Measurements from ENCODE around the gene KRTAP5-10.
"Not testable (repeated sequence)": the region's sequence is repeated elsewhere in the genome, so short reads cannot be mapped to it uniquely, and the experiment has no call there.

KRTAP5-10 gene, protein sequence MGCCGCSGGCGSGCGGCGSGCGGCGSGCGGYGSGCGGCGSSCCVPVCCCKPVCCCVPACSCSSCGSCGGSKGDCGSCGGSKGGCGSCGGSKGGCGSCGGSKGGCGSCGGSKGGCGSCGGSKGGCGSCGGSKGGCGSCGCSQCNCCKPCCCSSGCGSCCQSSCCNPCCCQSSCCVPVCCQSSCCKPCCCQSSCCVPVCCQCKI

DNA sequence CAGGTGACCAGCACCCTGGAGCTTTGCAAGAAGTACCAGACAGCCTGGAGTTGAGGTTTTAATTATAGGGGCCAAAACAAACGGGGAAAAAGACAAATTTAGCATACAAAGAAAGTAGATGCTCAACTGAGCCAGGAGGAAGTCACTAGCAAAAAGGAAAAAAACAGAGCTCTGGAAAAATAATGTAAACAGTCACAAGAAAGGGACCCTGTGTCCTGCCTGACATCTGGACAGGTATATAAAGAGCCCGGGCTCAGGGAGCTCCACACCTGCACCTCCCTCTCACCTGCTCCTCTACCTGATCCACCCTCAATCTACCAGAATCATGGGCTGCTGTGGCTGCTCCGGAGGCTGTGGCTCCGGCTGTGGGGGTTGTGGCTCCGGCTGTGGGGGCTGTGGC, at the start of gene KRTAP5-10:
KRTAP5-10 (plus strand) TSS at position 301 of the 400 bp plus-strand sequence; CDS start at position 326, 25 bp downstream.
- DNase-seq: no peak

DNA sequence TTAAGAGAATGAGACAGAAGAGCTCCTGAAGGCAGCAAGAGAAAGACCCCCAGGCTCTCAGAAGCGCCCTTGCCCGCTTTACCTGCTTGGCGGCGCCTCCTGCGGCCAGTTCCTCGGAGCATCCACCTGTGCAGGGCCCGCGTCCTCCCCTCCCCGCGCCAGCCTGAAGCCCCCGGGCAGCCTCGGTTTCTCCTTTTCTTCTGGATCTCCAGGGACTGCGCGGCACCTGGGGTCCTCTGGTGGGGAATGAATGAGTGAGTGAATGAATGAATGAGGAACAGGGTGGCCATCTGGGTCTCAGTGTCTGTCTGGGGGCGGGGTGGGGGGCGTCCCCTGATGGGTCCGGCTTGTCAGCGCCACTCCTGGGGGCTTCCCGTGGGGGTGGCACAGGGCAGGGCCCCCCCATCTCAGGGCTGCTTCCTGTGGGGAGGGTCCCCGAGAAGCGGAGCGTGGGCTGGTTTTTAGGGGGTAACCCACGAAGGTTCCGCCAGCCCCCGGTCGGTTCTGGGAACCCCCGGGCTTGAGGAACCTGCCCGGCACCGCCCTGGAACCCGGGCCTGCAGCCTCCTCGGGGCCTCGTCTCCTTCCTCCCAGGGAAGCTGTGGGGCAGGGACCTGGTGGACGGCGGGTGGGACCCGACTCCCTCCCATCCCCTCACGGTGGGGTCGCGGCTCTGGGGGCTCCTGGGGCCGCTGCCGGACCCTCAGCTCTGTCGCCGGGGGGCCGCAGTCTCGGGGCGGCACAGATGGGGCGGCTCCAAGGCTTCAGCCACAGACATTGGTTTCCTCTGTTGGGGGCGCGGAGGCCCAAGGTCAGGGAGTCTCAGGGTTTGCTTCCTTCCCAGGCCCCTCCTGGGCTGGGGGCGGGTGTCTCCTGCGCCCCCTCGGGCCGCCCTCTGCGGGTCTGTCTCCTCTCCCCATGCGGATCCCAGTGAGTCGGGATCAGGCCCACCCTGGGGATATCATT, 46.6 kb upstream of the KRTAP5-10 start:
- no peak for DNase-seq

DNA sequence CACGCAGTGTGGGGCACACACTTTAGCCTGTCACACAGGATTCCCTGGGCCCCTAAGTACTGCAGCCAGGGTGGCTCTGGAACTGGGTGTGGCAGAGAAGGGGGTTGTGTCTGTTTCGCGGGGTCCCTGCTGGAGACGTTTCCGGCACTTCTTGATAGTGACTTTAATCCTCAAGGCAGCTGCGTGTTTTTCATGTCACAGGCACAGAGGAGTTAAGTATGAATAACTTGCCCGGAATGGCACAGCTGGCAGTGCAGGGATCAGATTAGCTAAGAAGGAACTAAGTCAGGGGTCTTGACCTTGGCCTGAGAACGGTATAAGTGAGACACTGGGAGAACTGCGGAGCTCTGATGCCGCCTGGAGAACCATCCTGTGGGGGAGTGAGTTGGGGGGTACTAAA, 45.8 kb upstream of the KRTAP5-10 start:
- no peak for DNase-seq

DNA sequence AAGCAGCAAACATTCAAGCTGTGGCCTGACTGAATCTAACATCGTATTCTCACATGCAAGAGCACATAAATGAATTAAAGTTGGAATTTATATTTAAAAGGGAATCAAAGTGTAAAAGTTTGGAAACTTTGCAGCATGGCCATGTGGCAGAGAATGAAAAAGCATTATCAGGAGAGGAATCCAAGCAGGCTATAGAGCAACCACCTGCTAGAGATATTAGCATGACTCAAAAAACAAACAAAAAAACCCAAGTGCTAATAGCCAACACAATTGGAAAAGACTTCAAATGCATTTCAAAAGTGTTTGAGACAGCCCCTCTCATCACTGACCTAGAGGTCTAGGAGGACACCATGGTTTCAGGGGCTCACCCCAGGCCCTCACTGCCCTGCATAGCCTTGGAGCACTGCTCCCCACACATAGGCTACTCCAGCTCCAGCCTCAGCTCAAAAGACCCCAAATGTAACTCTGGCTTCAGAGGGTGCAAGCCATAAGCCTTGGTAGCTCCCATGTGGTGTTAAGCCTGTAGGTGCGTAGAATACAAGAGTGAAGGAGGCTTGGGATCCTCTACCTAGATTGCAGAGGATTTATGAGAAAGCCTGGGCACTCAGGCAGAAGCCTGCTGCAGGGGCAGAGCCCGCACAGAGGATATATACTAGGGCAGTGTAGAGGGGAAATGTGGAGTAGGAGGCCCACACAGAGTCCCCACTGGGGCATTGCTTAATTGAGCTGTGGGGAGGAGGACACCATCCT, 40.0 kb upstream of the KRTAP5-10 start:
- no peak for DNase-seq

DNA sequence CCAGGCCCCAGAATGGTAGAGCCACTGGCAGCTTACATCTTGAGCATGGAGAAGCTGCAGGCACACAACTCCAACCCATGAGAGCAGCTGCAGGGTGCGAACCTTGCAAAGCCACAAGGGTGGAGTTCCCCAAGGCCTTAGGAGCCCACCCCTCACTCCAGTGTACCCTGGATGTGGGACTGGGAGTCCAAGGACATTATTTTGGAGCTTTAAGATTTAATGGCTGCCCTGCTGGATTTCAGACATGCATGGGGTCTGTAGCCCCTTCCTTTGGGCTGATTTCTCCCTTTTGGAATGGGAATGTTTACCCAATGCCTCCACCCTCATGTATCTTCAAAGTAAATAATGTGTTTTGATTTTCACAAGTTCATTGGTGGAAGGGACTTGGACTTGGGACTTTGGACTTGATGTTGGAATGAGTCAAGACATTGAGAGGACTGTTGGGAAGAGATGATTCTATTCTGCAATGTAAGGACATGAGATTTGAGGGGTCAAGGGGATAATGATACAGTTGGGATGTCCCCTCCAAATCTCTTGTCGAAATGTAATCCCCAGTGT, 39.3 kb upstream of the KRTAP5-10 start:
- DNase-seq: no peak

DNA sequence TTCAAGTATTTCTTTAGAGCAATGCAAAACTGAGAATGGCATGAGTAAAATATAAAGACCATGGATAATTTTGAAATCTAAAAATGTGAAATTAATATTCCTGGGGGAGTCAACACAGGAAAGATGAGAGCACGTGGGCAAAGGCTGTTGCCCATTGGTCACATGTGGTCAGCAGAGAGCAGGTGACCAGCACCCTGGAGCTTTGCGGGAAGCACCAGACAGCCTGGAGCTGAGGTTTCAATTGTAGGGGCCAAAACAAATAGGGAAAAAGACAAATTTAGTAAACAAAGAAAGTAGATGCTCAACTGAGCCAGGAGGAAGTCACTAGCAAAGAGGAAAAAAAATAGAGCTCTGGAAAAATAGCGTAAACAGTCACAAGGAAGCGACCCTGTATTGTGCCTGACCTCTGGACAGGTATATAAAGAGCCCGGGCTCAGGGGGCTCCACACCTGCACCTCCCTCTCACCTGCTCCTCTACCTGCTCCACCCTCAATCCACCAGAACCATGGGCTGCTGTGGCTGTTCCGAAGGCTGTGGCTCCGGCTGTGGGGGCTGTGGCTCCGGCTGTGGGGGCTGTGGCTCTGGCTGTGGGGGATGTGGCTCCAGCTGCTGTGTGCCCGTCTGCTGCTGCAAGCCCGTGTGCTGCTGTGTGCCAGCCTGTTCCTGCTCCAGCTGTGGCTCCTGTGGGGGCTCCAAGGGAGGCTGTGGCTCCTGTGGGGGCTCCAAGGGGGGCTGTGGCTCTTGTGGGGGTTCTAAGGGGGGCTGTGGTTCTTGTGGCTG, 38.4 kb upstream of the KRTAP5-10 start, which contains the start of gene KRTAP5-7:
KRTAP5-7 (plus strand) TSS at position 472 of the 780 bp plus-strand sequence; CDS start at position 506, 34 bp downstream.
- not testable (repeated sequence) for DNase-seq

DNA sequence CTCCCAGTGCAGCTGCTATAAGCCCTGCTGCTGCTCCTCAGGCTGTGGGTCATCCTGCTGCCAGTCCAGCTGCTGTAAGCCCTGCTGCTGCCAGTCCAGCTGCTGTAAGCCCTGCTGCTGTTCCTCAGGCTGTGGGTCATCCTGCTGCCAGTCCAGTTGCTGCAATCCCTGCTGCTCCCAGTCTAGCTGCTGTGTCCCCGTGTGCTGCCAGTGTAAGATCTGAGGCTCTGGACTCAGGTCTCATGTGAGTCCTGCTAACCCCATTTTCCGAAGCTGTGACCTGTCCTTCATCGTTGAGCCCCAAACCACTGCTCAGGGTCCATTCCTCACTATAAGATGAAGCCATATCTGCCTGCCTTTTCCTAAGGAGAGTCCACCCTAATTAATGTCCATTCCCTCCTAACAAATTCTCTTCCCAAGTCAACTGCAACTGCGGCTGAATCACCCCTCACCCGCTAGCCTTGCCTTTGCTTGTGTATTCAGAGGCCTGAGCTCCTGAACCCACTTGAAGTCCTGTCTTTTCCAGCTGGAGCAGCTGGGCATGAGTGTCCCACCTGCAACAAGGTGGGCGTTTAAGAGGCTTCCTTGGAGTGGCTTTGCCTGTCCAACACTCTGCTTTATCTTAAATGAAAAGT, 37.7 kb upstream of the KRTAP5-10 start:
- no peak for DNase-seq

DNA sequence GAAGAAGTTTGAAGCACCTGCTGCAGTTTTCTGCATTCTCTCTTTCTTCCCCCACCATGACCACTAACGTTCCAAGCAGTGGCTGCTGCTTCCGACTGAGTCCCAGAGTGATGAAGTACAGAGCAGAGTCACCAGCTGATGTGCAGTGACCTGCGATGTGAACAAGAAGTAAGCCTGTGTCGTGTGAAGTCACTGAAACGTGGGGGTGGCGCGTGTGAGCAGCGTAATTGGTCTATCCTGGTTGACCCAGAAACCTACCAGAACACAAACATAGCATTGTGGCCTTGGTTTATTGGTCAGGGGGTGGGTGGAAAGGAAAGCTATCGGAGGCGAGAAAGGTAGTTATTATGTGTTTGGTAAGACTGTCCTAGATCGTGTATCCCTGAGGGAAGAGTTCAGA, 34.8 kb upstream of the KRTAP5-10 start:
- no peak for DNase-seq

DNA sequence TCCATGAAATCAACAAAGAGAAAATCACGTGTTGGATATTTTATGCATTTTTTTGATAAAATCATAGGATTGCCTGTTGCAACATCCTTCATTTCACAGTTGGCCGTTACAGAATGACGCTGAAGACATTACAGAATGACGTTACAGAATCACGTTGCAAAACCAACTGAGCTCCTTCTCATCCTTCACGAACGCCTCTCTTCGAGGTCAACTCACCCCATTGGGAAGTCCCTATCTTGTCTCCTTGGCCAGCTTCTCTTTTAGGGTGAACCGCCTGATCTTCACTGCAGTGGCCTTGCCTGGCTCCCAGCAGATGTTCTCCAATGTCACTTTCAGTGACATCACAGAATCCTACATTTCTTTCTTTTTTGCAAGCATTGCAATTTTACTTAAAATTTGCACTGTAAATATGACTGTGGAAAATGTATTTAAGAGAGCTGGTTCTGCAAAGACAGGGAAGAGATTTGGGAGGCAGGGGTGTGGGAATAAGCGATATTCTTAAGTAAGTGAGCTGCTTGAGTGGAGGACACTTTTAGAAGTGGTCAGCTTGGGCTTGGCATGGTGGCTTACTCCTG, 33.2 kb upstream of the KRTAP5-10 start:
- no peak for DNase-seq

DNA sequence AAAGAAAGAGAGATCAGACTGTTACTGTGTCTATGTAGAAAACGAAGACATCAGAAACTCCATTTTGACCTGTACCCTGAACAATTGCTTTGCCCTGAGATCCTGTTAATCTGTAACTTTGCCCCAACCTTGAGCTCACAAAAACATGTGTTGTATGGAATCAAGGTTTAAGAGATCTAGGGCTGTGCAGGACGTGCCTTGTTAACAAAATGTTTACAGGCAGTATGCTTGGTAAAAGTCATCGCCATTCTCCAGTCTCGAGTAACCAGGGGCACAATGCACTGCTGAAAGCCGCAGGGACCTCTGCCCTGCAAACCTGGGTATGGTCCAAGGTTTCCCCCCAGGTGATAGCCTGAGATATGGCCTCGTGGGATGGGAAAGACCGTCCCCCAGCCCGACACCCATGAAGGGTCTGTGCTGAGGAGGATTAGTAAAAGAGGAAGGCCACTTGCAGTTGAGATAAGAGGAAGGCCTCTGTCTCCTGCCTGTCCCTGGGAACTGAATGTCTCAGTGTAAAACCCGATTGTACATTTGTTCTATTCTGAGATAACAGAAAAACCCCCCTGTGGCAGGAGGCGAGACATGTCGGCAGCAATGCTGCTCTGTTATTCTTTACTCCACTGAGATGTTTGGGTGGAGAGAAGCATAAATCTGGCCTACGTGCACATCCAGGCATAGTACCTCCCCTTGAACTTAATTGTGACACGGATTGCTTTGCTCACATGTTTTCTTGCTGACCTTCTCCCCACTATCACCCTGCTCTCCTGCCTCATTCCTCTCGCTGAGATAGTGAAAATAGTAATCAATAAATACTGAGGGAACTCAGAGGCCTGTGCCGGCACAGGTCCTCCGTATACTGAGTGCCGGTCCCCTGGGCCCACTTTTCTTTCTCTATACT, 30.4 kb upstream of the KRTAP5-10 start:
- DNase-seq: not testable (repeated sequence)

DNA sequence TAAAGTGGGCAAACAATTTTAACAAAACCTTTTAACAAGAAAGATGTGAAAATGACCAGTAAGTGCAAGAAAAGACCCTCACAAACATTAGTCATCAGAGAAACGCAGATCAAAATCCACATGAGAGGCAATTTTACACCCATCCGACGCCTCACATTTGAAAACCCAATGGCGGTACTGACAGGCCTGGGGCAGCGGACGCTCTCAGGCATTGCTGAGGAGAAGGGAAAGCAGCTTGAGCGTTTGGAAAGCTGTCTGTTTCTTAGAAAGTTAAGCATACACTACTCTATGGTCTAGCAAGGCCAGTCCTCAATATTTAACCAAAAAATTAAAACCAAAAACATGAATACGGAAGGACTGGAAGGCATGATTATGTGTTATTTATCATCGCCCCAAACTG, 29.5 kb upstream of the KRTAP5-10 start:
- no peak for DNase-seq

DNA sequence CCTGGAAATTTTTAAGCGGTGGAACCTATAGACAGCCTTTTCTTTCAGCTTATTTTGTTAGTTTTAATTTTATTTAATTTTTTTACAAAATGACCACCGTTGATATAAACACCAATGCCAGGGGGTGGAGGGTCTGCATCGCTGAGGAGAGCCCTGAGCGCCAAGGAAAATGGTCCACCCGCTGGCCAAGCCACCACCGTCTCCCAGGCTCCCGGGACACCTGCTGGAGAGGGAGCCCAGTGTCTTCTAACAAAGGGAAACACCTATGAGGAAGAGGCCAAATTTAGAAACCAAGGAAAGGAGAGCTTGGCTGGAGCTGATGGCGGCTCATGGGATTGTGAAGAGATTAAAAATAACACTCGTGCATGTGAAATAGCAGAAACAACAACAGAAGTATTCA, 27.8 kb upstream of the KRTAP5-10 start:
- DNase-seq: no peak

DNA sequence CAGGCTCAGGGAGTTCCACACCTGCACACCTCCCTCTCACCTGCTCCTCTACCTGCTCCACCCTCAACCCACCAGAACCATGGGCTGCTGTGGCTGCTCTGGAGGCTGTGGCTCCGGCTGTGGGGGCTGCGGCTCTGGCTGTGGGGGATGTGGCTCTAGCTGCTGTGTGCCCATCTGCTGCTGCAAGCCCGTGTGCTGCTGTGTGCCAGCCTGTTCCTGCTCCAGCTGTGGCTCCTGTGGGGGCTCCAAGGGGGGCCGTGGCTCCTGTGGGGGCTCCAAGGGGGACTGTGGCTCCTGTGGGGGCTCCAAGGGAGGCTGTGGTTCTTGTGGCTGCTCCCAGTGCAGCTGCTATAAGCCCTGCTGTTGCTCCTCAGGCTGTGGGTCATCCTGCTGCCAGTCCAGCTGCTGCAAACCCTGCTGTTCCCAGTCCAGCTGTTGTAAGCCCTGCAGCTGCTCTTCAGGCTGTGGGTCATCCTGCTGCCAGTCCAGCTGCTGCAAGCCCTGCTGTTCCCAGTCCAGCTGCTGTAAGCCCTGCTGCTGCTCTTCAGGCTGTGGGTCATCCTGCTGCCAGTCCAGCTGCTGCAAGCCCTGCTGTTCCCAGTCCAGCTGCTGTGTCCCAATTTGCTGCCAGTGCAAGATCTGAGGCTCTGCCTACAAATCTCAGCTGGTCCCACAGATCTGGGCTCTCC, 27.2 kb upstream of the KRTAP5-10 start, which contains the start of gene KRTAP5-8:
KRTAP5-8 (plus strand) TSS at position 49 of the 689 bp plus-strand sequence; CDS start at position 80, 31 bp downstream.
- DNase-seq: not testable (repeated sequence)

DNA sequence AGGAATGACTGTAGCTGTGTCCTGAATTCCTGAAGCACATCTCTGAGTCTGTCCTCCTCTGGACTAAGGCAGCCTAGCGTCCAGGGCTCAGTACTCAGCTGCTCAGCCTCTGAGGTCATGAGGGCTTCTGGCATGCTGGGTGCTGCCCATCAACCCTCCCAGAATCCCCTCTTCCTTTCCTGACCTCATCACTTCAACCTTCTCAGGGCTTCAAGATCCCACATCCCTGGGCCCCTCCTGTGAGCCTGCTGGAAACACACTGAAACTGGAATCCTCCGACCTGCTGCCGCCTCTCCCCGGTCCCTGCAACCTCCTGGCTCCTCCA, 26.7 kb upstream of the KRTAP5-10 start:
- no peak for DNase-seq

DNA sequence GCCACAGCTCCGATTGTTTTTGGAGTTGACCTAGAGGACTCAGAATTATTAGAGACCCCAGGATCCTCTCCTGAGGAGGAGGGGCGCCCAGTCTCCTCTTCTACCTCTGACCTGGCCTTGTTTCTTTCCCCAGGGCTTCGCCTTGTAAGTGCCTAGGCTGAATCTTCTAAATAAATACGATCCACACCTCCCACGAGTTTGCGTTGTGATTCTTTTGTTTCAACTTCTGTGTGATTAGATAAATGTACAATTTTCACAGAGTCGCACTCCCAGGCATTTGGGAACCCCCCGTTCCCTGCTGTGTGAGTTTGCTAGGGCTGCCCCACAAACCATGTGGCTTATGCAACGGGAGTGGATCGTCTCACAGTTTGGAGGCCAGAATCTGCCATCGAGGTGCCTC, 26.3 kb upstream of the KRTAP5-10 start:
- DNase-seq: no peak

DNA sequence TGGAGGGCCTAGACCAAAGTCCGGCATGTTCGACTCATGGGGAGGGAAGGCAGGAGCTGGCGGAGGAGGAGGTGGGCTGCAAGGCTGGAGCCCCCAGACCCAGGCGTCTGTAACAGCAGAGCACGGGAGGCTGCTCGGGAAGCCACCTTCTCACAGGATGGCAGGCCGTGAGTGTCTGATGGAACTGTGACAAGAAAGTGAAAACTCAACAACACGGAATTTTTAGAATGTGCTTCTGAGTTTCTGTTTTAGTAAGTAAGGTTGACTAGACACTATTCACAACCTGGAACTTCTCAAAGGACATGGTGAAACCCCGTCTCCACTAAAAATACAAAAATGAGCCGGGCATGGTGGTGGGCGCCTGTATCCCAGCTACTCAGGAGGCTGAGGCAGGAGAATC, 25.4 kb upstream of the KRTAP5-10 start:
- not testable (repeated sequence) for DNase-seq

DNA sequence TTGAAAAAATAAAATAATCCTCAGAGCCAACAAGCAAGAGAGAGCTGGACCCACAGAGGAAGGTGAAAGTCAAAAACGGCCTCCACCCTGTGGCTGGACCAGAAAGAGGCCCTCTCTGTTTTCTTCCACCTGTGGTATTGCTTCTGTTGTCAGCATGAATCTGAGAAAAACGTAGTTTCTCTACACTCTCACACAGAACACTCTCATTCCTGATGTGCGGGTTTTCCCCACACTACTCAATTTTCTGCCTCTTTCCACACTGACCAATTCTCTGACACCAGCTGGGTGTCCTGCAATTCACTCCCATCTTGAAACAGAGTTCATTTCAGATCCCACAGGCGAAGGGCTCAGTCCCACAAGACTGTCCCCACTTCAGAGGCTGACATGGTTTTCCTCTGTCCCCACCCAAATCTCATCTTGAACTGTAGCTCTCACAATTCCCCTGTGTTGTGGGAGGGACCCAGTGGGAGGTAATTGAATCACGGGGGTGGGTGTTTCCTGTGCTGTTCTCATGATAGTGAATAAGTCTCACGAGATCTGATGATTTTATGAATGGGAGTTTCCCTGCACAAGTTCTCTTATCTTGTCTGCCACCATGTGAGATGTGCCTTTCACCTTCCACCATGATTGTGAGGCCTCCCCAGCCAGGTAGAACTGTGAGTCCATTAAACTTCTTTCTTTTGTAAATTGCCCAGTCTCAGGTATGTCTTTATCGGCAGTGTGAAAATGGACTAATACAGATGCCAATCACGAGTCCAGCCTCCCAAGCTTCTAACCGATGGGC, 24.6 kb upstream of the KRTAP5-10 start:
- not testable (repeated sequence) for DNase-seq

DNA sequence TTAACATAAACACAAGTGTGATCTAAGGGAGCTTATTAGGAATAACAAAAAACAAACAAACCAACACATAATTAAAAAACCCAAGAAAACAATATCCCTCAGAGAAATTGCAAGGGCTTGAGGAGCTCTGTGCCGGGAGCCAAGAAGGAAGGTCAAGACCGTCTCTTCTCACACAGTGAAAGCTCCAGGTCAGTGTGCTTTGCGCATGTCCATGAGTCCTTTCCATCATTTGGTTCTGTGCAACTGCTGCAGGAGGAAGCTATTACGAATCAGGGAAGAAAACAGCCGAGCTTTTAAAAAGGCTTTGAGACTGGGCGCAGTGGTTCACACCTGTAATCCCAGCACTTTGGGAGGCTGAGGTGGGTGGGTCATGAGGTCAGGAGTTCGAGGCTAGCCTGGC, 23.0 kb upstream of the KRTAP5-10 start:
- no peak for DNase-seq

Measured in CD4-positive, alpha-beta T cell treated with Interleukin-4 for 4 hours (primary cell).